HG03025 (cell line): Measurements from ENCODE around the gene ELFN1.

Experiments
- ATAC-seq: cut with Tn5 transposase; IDR thresholded peaks from one replicate; pipeline ENCODE4 v1.9.1; 2021; ENCODE audit warnings: mild to moderate bottlenecking, moderate library complexity; ENCODE audit not compliant: unreplicated experiment, low FRiP score

Gene ELFN1

GRCh38 chr7:1737956-1738355, 67.9 kb downstream of the ELFN1 start:
- ATAC-seq: no peak

GRCh38 chr7:1738511-1738910, 68.4 kb downstream of the ELFN1 start:
- ATAC-seq: no peak

- ATAC-seq: no peak
These were observed 68.9 kb downstream of the ELFN1 start for GRCh38 chr7:1738956-1739355.

GRCh38 chr7:1739593-1739992, 69.5 kb downstream of the ELFN1 start:
- no peak for ATAC-seq

- ATAC-seq: no peak
These were observed 70.1 kb downstream of the ELFN1 start for GRCh38 chr7:1740214-1740613.

- no peak for ATAC-seq
These were observed 71.2 kb downstream of the ELFN1 start for GRCh38 chr7:1741246-1741645.

- ATAC-seq: no peak
These were observed 71.9 kb downstream of the ELFN1 start for GRCh38 chr7:1741751-1742554.

- no peak for ATAC-seq
These were observed 72.7 kb downstream of the ELFN1 start for GRCh38 chr7:1742555-1743303.

- no peak for ATAC-seq
These were observed 73.6 kb downstream of the ELFN1 start for GRCh38 chr7:1743481-1744230.

GRCh38 chr7:1744296-1745017, 74.4 kb downstream of the ELFN1 start:
- no peak for ATAC-seq

- ATAC-seq: no peak
These were observed 75.0 kb downstream of the ELFN1 start for GRCh38 chr7:1745018-1745532.

GRCh38 chr7:1745576-1746490, 75.8 kb downstream of the ELFN1 start:
- ATAC-seq: no peak

GRCh38 chr7:1746491-1746975, 76.5 kb downstream of the ELFN1 start:
- no peak for ATAC-seq

GRCh38 chr7:1747004-1747801, 77.1 kb downstream of the ELFN1 start:
- no peak for ATAC-seq

- no peak for ATAC-seq
These were observed 78.2 kb downstream of the ELFN1 start for GRCh38 chr7:1748076-1748838.

- no peak for ATAC-seq
These were observed 78.7 kb downstream of the ELFN1 start for GRCh38 chr7:1748839-1749173.

- ATAC-seq: no peak
These were observed 79.3 kb downstream of the ELFN1 start for GRCh38 chr7:1749351-1749863.
